Stromal cell of bone marrow (primary cell): ENCODE measurements around the gene BMP2K.
A peak's percentile ranks its signal among the peaks of the same experiment; 100 is the strongest.

ENCODE experiments used
- DNase-seq: peaks from one replicate; pipeline ENCODE4 v3.0.0-alpha.2; 2012; ENCODE audit warnings: low read depth

The BMP2K gene

GRCh38 chr4:78764498-78764961, 11.6 kb upstream of the BMP2K start:
- no peak for DNase-seq

GRCh38 chr4:78765432-78766006, 10.6 kb upstream of the BMP2K start:
- no peak for DNase-seq

- peak; percentile 60 for DNase-seq
Measured at GRCh38 chr4:78766026-78766425, 10.1 kb upstream of the BMP2K start.

GRCh38 chr4:78766650-78767049, 9.5 kb upstream of the BMP2K start:
- no peak for DNase-seq

- DNase-seq = no peak
Measured at GRCh38 chr4:78767350-78767749, 8.8 kb upstream of the BMP2K start.

GRCh38 chr4:78768452-78769180, 7.5 kb upstream of the BMP2K start:
- no peak for DNase-seq

- DNase-seq = no peak
Measured at GRCh38 chr4:78770091-78770642, 6.0 kb upstream of the BMP2K start.

- no peak for DNase-seq
Measured at GRCh38 chr4:78772526-78773091, 3.5 kb upstream of the BMP2K start.

GRCh38 chr4:78774417-78774816, 1.7 kb upstream of the BMP2K start:
- DNase-seq = no peak

- peak; percentile 58 for DNase-seq
Measured at GRCh38 chr4:78775303-78776078, 659 bp upstream of the BMP2K start.

GRCh38 chr4:78776729-78777575, 802 bp downstream of the BMP2K start:
- DNase-seq = no peak

GRCh38 chr4:78777576-78777940, 1.4 kb downstream of the BMP2K start:
- no peak for DNase-seq

GRCh38 chr4:78778530-78778929, 2.4 kb downstream of the BMP2K start:
- DNase-seq = no peak

GRCh38 chr4:78779280-78779679, 3.1 kb downstream of the BMP2K start:
- DNase-seq = no peak

- DNase-seq = no peak
Measured at GRCh38 chr4:78780093-78780492, 3.9 kb downstream of the BMP2K start.

GRCh38 chr4:78781139-78781538, 5.0 kb downstream of the BMP2K start:
- no peak for DNase-seq

GRCh38 chr4:78781924-78782323, 5.8 kb downstream of the BMP2K start:
- no peak for DNase-seq

- DNase-seq = peak; percentile 53
Measured at GRCh38 chr4:78784236-78784865, 8.2 kb downstream of the BMP2K start.

- no peak for DNase-seq
Measured at GRCh38 chr4:78787392-78788006, 11.3 kb downstream of the BMP2K start.
